Eye (tissue), 1 donor: ENCODE results near the gene MRPL17.

Experiments
- DNase-seq: peaks from one replicate; pipeline ENCODE4 v3.0.0-alpha.2; 2015

The MRPL17 gene

DNA sequence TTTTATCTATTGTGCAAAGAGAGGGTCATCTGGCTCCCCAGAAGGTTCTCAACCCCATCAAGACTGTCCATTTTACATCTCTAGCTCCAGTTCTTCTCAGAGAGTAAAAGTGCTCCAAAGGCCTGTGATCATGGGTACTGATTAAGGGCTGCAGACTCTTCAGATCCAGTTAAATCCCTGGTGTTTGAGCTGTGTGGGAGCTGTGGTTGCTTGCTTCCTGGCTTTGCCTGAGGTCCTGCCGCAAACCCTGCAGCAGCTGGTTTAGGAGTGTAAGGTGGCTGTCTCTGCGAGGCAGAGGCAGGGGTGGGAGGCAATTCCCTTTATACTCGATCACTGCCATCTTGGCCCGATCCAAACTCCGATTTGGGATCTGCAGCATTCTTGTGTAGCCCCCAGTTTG is 1.2 kb downstream of the MRPL17 start:
- DNase-seq: no peak

DNA sequence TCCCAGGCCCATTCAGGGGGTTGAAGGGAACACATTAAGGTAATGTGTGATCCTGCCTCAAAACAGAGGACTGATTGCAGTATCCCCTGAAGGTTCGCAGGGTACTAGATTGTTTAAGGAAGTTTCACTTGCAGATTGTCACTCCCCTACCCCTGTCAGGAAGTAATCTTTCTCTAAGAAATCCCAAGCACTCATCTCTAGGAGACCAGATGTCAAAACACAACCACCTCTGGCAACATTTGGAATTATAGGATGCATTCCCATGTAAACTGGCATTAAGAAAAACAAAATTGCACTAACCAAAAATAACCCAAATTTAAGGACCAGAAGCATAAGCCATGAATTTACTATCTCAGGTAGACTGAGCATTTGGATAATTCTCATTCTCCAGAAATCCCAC is 1.6 kb downstream of the MRPL17 start:
- no peak for DNase-seq

DNA sequence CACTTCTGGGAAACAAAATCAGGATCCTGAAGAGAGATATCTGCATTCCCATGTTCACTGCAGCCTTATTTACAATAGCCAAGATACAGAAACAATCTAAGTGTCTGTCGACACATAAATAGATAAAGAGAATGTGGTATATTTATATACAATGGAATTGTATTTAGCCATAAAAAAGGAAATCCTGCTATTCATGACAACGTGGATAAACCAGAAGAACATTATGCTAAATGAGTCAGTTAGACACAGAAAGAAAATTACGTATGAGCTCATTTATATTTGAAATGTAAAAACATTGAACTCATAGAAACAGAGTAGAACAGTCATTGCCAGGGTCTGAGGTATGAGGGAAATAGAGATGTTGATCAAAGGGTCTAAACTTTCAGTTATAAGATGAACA is 6.1 kb downstream of the MRPL17 start:
- no peak for DNase-seq

- DNase-seq: no peak
Measured at GRCh38 chr11:6674862-6675261, 8.3 kb downstream of the MRPL17 start.

- no peak for DNase-seq
Measured at GRCh38 chr11:6674219-6674597, 8.9 kb downstream of the MRPL17 start.

- no peak for DNase-seq
Measured at GRCh38 chr11:6673523-6674218, 9.5 kb downstream of the MRPL17 start.

- no peak for DNase-seq
Measured at GRCh38 chr11:6671991-6672390, 11.1 kb downstream of the MRPL17 start.

- DNase-seq: no peak
Measured at GRCh38 chr11:6670202-6670830, 12.8 kb downstream of the MRPL17 start.

DNA sequence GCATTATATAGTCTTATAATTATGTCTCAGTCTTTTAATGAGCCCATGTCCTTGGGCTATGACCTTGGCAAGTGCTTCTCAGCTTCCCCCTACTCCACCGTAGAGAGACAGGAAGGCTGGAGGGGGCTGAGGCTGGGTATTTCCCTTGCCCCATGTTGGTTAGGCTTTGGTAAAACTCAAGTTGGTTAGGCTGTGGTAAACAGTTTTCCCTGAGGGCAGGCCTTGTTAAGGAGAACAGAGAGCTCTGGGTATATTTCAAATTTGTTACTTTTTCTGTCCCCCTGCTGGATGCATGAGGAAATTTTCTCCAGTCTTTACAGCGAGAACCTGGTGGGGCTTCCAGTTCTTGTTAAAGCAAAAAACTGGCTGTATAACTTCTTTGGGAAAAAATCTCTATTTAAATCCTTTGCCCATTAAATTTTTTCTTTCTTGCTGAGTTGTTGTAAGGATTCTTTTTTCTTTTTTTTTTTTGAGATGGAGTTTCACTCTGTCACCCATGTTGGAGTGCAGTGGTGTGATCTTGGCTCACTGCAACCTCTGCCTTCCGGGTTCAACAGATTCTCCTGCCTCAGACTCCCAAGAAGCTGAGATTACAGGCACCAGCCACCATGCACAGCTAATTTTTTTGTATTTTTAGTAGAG is 15.3 kb downstream of the MRPL17 start:
- DNase-seq: peak; percentile 16

GRCh38 chr11:6666302-6667183 is 16.6 kb downstream of the MRPL17 start:
- DNase-seq: no peak

- no peak for DNase-seq
Measured at GRCh38 chr11:6664551-6664950, 18.6 kb downstream of the MRPL17 start.

GRCh38 chr11:6663794-6664469 is 19.2 kb downstream of the MRPL17 start:
- no peak for DNase-seq

DNA sequence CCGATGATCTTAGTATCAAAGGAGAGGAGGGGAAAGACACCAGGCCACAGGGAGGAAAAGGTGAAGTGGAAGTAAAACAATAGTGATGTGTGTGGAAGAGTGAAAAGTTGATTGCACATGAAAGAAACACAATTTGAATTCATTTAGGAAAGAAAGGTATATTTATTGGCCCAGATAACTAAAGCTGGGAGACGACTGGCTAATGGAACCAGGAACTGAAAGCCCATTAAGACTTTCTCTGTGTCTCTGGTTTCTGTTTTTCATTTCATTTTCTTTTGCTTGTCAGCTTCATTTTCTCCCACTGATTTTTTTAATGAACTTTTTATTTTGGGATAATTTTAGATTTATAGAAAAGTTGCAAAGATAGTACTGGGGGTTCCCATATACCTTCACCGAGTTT is 22.4 kb downstream of the MRPL17 start:
- DNase-seq: no peak

DNA sequence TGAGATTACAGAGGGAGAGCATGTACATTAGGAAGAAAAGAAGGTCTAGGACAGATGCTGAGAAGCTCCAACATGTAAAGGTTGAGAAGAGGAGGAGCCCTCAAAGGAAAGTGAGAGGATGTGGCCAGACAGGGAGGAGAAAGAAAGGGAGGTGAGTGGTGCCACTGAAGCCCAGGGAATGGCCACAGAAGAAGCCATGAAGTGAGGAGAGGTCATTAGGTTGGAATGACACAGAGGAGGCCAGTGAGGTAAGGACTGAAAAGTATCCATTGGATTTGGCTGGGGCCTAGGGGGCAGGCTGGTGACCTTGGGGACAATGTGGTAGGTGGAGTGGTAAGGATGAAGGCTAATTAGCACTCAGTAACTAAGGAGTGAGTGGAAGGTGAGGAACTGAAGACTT is 24.5 kb downstream of the MRPL17 start:
- no peak for DNase-seq

DNA sequence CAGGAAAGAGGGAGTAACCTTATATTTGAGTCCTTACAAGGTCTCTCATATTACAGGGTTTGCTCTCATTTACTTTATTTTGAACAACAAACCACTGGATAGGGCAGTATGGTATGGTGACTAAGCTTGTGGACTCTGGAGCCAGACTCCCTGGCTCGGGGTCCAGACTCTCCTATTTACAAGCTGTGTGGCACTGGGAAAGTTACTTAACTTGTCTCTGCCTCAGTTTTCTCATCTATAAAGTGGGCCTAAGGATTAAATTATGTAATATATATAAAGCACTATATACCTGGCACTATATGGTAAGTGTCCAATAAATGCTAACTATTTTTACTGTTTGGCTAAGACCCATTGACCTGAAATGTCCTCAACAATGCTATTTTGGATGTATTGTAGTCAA is 25.8 kb downstream of the MRPL17 start:
- no peak for DNase-seq

DNA sequence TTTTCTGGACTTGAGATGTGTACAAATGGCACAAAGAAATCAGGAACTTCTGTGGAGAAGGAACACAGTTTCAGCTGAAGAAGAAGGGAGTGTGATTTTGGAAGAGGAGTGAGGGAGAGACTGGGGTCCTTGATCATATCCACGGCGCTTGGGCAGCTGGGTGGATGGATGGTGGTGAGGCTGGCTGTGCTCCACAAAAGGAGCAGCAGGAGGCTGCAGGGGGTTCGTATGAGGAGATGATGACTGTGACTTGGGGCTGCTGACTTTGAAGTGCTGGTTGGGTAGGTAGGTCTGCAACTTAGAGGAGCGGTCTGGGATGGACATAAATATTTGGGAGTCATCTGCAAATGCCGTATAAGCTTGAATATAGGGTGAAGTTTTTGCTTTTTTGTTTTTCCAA is 26.2 kb downstream of the MRPL17 start:
- DNase-seq: peak; percentile 39

DNA sequence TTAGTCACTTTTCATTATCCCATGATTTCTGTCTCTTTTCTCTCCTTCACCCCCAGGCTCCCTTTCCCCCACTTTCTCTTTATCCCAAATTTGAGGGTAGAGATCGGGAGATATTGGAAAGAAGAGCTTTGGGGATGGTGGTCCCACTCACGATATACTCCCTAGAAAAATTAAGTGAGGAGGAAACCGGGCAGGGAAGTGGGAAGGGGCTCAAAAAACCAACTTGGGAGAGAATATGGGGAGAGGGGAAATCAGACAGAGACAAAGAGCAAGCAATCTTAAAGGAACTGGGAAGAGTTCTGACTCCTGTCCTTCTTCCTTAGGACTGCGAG is 26.6 kb downstream of the MRPL17 start:
- DNase-seq: no peak

DNA sequence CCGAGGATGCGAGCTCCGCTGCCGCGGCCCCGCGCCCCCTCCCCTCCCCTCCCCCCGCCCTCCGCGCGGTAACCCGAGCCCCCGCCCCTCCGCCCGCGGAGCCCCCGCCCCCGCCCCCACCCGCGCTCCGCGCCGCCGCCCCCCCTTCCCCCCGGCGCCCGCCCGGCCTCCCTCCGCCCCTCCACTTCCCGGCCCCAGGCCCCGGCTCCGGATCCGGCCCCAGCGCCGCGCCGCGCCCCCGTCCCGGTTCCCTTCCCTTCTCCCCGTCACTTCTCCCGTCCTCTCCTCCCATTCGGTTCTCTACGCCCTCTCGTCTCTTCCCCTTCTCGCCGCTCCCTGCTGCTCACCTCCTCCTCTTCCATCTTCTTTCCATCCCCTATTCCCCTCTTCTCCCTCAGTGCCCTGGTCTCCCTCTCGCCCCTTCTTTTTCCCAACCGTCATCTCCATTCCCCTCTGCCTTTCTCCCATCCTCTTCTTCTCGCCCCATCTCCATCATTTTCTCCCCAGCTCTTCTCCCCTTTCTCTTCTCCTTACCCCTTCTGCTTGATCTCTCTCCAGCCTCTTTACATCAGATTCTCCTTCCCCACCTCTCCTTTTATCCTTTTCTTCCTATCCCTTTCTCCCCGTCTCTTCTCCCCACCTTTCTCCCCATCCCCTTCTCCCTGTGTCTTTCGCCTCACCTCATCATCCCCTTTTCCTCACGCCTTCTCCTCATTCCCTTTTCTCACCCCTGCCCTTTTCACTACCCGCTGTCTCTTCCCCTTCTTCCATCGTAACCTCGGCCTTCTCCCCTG is 27.2 kb downstream of the MRPL17 start, which contains the start of gene DCHS1:
DCHS1 (minus strand) TSS at position 20 of the 794 bp plus-strand sequence. CDS start 14,196 bp downstream, outside the sequence.
- peak; percentile 82 for DNase-seq

- peak; percentile 82 for DNase-seq
Measured at GRCh38 chr11:6655020-6655789, 27.9 kb downstream of the MRPL17 start.

- DNase-seq: peak; percentile 24
Measured at GRCh38 chr11:6654281-6655019, 28.7 kb downstream of the MRPL17 start.
